Endodermal cell (in vitro differentiated cells): ENCODE data around the gene GNA12. TPM values are rescaled to one million over a fixed set of nuclear protein-coding genes. Genes with fewer than 3 reads are reported as not detected.
A peak's percentile ranks its signal among the peaks of the same experiment; 100 is the strongest.

Experiments
- DNase-seq: peaks from one replicate; pipeline ENCODE4 v3.0.0-alpha.2; 2017
- H3K27ac ChIP-seq: 2 replicates; pipeline ENCODE4 v1.5.1; 2013; ENCODE audit warnings: mild to moderate bottlenecking, low read depth, low read length, moderate library complexity
- H3K27me3 ChIP-seq: 2 replicates; pipeline ENCODE4 v1.6.1; 2013; ENCODE audit warnings: mild to moderate bottlenecking, low read length, moderate library complexity; ENCODE audit not compliant: insufficient read depth, control insufficient read depth, poor library complexity, severe bottlenecking
- H3K36me3 ChIP-seq: 2 replicates; pipeline ENCODE4 v1.7.0; 2013; ENCODE audit warnings: mild to moderate bottlenecking, low read length, moderate library complexity; ENCODE audit not compliant: control insufficient read depth, insufficient read depth
- H3K4me1 ChIP-seq: one replicate; pipeline ENCODE4 v1.7.0; 2013; ENCODE audit warnings: low read length; ENCODE audit not compliant: control insufficient read depth, insufficient read depth
- H3K4me3 ChIP-seq: 2 replicates; pipeline ENCODE4 v1.5.1; 2013; ENCODE audit warnings: mild to moderate bottlenecking, low read length, moderate library complexity
- H3K9ac ChIP-seq: 2 replicates; pipeline ENCODE4 v1.6.1; 2013; ENCODE audit warnings: mild to moderate bottlenecking, low read length, moderate library complexity; ENCODE audit not compliant: poor library complexity, severe bottlenecking; ENCODE audit errors: extremely low read depth
- H3K9me3 ChIP-seq: 2 replicates; pipeline ENCODE4 v1.6.1; 2013; ENCODE audit warnings: mild to moderate bottlenecking, low read length, moderate library complexity; ENCODE audit not compliant: control insufficient read depth
- H3K27ac Mint-ChIP-seq: 2 replicates; pipeline ENCODE4 v1.8.0; 2020; ENCODE audit warnings: mixed read lengths
- H3K27me3 Mint-ChIP-seq: 2 replicates; pipeline ENCODE4 v1.8.0; 2021; ENCODE audit warnings: mild to moderate bottlenecking, mixed read lengths; ENCODE audit not compliant: insufficient read depth
- H3K36me3 Mint-ChIP-seq: 2 replicates; pipeline ENCODE4 v1.8.0; 2020; ENCODE audit warnings: low read depth, mixed read lengths
- H3K4me1 Mint-ChIP-seq: 2 replicates; pipeline ENCODE4 v1.8.0; 2020; ENCODE audit warnings: mixed read lengths
- H3K4me3 Mint-ChIP-seq: 2 replicates; pipeline ENCODE4 v1.8.0; 2020; ENCODE audit warnings: mild to moderate bottlenecking, moderate library complexity, mixed read lengths
- H3K9me3 Mint-ChIP-seq: 2 replicates; pipeline ENCODE4 v1.8.0; 2020; ENCODE audit warnings: mild to moderate bottlenecking, mixed read lengths
- WGBS, 2 experiments: methylation state at CpG; one replicate each; pipeline versions ENCODE4 v1.1.5 to v1.1.7; 2013; ENCODE audit warnings: missing lambda C conversion rate in 2 of 2, mixed read lengths in 1 of 2; ENCODE audit not compliant: insufficient coverage in 1 of 2, insufficient read length in 1 of 2; 5-methylcytosine and 5-hydroxymethylcytosine counted together
- total RNA-seq, 2 donors: library from RNA; stranded (reverse); fragmentation: NEBNext Ultra II Directional in 1 of 2; extraction: Animal tissue kit (Norgen Biotek cat#: 25700) in 1 of 2; gene quantifications; 2 replicates in 1 of 2; 3 replicates in 1 of 2; pipeline ENCODE4 v1.2.1, GENCODE V29; 2021
- TF ChIP-seq, protein P1 (sequence below): fragments of 200-600 bp; sonication (generic); conservative IDR thresholded peaks from 2 replicates; pipeline ENCODE4 v1.5.0; 2021; ENCODE audit warnings: antibody characterized with exemption, mild to moderate bottlenecking

Gene GNA12
- total RNA-seq, 2 donors from 2014 or later, result 55.0 to 64.7 TPM

DNA sequence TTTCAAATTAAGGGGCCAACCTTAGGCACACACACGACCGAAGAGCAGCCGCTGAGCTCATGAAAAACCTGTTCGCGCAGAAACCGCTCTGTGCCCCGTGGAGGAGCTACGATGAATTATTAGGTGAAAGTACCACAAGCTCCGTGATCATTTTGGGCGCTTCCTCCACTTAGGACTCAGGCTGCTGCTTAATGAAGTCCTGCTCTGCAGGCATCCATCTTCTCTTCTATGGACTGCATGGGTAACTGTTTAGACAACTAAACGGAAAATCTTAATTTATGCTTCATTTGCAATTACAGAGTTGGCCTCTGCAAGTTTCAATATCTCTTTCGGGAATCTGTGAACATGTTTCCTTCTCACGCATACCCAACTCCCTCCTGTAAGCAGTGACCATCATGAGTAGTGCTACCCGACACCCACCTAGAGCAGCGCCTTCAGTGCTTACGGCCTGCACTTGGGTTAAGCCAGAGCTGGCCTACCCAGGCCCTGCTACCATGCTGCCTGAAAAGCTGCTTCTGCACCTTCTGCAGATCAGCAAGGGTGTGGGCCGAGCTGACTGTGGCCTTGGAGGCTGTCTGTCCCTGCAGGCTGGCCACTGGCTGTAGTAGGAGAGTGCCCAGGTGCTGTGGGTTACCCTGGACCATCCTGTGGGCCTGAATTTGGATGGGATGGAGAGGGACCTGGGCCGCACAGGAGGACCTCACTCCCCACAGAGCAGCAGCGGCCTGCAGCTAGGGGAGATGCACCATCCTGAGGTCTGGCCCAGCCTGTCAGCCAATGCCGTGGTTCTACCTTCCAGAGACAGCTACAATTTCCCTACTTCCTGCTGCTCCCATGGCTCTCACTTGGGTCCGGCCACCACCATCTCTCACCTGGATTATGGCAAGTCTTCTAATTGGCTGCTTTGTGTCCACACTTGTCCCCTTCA, 36.0 kb downstream of the GNA12 start:
- Histone ChIP-seq H3K9ac (no peak overlapping the region), H3K27ac (no peak overlapping the region), H3K36me3 (peaks cover 8% of the 10 kb centered on the region), H3K27me3 (no peaks in the 10 kb centered on the region), H3K9me3 (no peaks in the 10 kb centered on the region), H3K4me1 (peaks cover 9% of the 10 kb centered on the region), H3K4me3 (no peak overlapping the region)
- peak; percentile 61 for DNase-seq
- Mint-ChIP-seq H3K36me3 (peaks cover 10% of the 10 kb centered on the region), H3K4me1 (peaks cover 24% of the 10 kb centered on the region), H3K27ac (no peak overlapping the region), H3K9me3 (no peaks in the 10 kb centered on the region), H3K27me3 (no peaks in the 10 kb centered on the region), H3K4me3 (no peak overlapping the region)
- TF ChIP-seq, protein P1, sequence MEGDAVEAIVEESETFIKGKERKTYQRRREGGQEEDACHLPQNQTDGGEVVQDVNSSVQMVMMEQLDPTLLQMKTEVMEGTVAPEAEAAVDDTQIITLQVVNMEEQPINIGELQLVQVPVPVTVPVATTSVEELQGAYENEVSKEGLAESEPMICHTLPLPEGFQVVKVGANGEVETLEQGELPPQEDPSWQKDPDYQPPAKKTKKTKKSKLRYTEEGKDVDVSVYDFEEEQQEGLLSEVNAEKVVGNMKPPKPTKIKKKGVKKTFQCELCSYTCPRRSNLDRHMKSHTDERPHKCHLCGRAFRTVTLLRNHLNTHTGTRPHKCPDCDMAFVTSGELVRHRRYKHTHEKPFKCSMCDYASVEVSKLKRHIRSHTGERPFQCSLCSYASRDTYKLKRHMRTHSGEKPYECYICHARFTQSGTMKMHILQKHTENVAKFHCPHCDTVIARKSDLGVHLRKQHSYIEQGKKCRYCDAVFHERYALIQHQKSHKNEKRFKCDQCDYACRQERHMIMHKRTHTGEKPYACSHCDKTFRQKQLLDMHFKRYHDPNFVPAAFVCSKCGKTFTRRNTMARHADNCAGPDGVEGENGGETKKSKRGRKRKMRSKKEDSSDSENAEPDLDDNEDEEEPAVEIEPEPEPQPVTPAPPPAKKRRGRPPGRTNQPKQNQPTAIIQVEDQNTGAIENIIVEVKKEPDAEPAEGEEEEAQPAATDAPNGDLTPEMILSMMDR, result no peak
- WGBS, 2 experiments, result 93 to 96% methylated on average over 18 to 21 of the region's 21 CpGs

DNA sequence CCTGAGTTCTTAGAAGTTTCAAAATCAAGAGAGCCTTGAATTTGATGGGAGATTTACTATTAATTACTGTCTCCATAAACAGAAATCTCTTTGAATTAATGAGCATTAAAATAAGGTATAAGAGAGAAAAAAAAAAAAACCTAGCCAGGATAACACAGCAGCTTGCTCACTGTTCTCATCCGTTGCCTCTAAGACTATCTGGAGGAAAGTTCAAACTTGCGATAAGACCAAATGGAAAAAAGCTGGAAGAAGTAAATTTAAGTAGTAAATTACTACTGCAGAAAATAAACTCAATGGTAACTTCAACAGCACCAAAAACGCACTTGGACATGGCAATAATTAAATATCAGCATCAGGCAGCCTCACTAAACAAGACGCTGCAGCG, 36.7 kb downstream of the GNA12 start:
- Histone ChIP-seq H3K36me3 (peaks cover 4% of the 10 kb centered on the region), H3K4me1 (peaks cover 15% of the 10 kb centered on the region), H3K27ac (no peak overlapping the region), H3K27me3 (no peaks in the 10 kb centered on the region), H3K4me3 (no peak overlapping the region), H3K9ac (no peak overlapping the region), H3K9me3 (no peaks in the 10 kb centered on the region)
- no peak overlapping the region for H3K4me3 Mint-ChIP-seq
- DNase-seq, result no peak
- WGBS, 2 experiments, result 80 to 91% methylated on average over 1 to 5 of the region's 5 CpGs
- H3K9me3 Mint-ChIP-seq, result no peaks in the 10 kb centered on the region
- H3K4me1 Mint-ChIP-seq, result peaks cover 30% of the 10 kb centered on the region
- no peaks in the 10 kb centered on the region for H3K27me3 Mint-ChIP-seq
- peaks cover 10% of the 10 kb centered on the region for H3K36me3 Mint-ChIP-seq
- TF ChIP-seq, protein P1, result no peak
- no peak overlapping the region for H3K27ac Mint-ChIP-seq

DNA sequence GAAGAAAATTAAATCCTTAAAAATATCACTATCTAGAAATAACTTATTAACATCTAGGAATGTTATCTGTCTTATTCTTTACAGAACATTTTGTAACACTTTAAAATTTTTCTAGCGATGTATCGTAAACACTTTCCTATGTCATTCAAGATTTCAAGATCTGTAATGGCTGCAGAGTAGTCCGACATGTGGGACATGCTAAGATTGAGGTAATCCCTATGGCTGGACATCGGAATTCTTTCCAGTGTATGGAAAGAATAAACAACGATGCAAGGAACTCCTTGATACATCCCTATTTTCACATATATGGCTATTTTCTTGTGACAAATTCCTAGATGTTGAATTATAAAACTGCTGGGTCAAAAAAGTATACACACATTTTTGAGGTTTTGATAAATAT, 37.5 kb downstream of the GNA12 start:
- WGBS, 2 experiments, result 92 to 97% methylated on average over 2 to 5 of the region's 5 CpGs
- H3K27ac ChIP-seq, result no peak overlapping the region
- H3K27me3 ChIP-seq, result no peaks in the 10 kb centered on the region
- no peak overlapping the region for H3K9ac ChIP-seq
- DNase-seq, result no peak
- no peaks in the 10 kb centered on the region for H3K27me3 Mint-ChIP-seq
- peaks cover 10% of the 10 kb centered on the region for H3K36me3 Mint-ChIP-seq
- no peaks in the 10 kb centered on the region for H3K9me3 Mint-ChIP-seq
- peaks cover 38% of the 10 kb centered on the region for H3K4me1 Mint-ChIP-seq
- H3K4me3 ChIP-seq, result no peak overlapping the region
- TF ChIP-seq, protein P1, result no peak
- H3K9me3 ChIP-seq, result no peaks in the 10 kb centered on the region
- H3K4me1 ChIP-seq, result peaks cover 16% of the 10 kb centered on the region
- peaks cover 2% of the 10 kb centered on the region for H3K36me3 ChIP-seq
- H3K27ac Mint-ChIP-seq, result no peak overlapping the region
- no peak overlapping the region for H3K4me3 Mint-ChIP-seq
